Mesothelial cell of epicardium (in vitro differentiated cells): ENCODE measurements around the gene EIF4G1. TPM values are rescaled to one million over a fixed set of nuclear protein-coding genes. Genes with fewer than 3 reads are reported as not detected.

Source experiments
- DNase-seq, 2 experiments: peaks; one replicate each; pipeline ENCODE4 v3.0.0; 2021; ENCODE audit warnings: low spot score in 2 of 2; ENCODE audit not compliant: unreplicated experiment in 2 of 2
- H3K27ac Mint-ChIP-seq: 2 replicates; pipeline ENCODE4 v1.8.0; 2021; ENCODE audit warnings: mixed read lengths
- H3K27me3 Mint-ChIP-seq: 2 replicates; pipeline ENCODE4 v1.8.0; 2021; ENCODE audit warnings: low read depth, mixed read lengths
- H3K36me3 Mint-ChIP-seq: 2 replicates; pipeline ENCODE4 v1.8.0; 2021; ENCODE audit warnings: mixed read lengths
- H3K4me1 Mint-ChIP-seq: 2 replicates; pipeline ENCODE4 v1.8.0; 2021; ENCODE audit warnings: mixed read lengths
- H3K4me3 Mint-ChIP-seq: 2 replicates; pipeline ENCODE4 v1.8.0; 2021; ENCODE audit warnings: mild to moderate bottlenecking, moderate library complexity, mixed read lengths
- H3K9me3 Mint-ChIP-seq: 2 replicates; pipeline ENCODE4 v1.8.0; 2021; ENCODE audit warnings: mixed read lengths
- total RNA-seq: library from RNA; stranded (reverse); gene quantifications from 3 replicates; pipeline ENCODE4 v1.2.1, GENCODE V29; 2021
- TF ChIP-seq, protein P1 (sequence below): fragments of 200-600 bp; sonication (generic); IDR thresholded peaks from one replicate; pipeline ENCODE4 v1.5.0; 2021; ENCODE audit warnings: antibody characterized with exemption; ENCODE audit not compliant: unreplicated experiment

EIF4G1 gene
- total RNA-seq, 1 donor from 2014 or later, result 364 TPM

DNA sequence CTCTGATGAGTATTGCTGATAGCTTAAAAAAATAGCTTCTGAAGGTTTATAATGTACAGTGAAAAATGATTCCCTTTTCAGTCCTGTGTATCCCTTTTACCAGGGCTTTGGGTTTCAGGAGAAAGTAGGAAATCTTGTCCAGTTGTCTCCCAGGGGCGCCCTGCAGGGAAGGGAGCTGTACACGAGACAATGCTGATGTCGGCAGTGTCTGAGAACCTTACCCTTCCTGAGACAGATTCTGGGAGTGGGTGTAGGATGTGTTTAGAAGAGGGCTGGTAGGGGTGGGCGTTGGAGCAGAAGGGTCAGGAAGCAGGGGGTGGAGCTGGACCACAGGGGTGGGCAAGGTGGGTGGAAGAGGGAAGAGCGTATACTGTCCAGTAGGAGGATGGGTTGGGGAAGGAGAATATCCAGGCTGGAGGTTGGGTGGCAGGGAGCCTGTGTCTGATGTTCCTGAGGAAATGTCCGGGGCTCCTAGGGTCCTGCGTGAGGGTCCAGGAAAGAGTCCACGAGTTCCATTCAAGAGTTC, 58.0 kb downstream of the EIF4G1 start:
- Mint-ChIP-seq H3K9me3 (no peaks in the 10 kb centered on the region), H3K36me3 (peaks cover 9% of the 10 kb centered on the region), H3K27me3 (peaks cover 20% of the 10 kb centered on the region), H3K4me1 (peaks cover 10% of the 10 kb centered on the region), H3K4me3 (no peak overlapping the region), H3K27ac (no peak overlapping the region)
- TF ChIP-seq, protein P1, sequence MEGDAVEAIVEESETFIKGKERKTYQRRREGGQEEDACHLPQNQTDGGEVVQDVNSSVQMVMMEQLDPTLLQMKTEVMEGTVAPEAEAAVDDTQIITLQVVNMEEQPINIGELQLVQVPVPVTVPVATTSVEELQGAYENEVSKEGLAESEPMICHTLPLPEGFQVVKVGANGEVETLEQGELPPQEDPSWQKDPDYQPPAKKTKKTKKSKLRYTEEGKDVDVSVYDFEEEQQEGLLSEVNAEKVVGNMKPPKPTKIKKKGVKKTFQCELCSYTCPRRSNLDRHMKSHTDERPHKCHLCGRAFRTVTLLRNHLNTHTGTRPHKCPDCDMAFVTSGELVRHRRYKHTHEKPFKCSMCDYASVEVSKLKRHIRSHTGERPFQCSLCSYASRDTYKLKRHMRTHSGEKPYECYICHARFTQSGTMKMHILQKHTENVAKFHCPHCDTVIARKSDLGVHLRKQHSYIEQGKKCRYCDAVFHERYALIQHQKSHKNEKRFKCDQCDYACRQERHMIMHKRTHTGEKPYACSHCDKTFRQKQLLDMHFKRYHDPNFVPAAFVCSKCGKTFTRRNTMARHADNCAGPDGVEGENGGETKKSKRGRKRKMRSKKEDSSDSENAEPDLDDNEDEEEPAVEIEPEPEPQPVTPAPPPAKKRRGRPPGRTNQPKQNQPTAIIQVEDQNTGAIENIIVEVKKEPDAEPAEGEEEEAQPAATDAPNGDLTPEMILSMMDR, result no peak
- DNase-seq, result no peak

DNA sequence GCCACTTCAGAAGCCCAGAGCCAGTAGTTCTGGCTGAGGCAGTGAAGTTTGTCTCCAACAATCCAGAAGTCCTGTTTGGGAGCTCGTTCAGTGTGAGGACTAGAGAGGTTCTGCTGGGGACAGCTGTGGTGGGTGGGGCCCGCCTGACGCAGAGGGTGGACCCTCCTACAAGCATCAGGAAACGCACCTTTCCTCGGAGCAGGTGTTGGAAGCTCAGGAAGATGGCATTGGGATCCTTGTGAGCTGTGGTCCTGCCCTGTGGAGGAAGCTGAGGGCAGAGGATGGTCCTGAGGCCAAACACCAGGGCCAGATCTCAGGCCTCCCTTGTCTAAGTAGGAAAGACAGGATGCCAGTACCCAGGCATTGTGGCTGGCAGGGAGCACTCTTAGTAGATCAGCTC, 58.5 kb downstream of the EIF4G1 start:
- no peak for DNase-seq
- TF ChIP-seq, protein P1, result no peak
- Mint-ChIP-seq H3K4me3 (no peak overlapping the region), H3K27me3 (peaks cover 20% of the 10 kb centered on the region), H3K4me1 (peaks cover 10% of the 10 kb centered on the region), H3K27ac (no peak overlapping the region), H3K36me3 (peaks cover 6% of the 10 kb centered on the region), H3K9me3 (no peaks in the 10 kb centered on the region)

DNA sequence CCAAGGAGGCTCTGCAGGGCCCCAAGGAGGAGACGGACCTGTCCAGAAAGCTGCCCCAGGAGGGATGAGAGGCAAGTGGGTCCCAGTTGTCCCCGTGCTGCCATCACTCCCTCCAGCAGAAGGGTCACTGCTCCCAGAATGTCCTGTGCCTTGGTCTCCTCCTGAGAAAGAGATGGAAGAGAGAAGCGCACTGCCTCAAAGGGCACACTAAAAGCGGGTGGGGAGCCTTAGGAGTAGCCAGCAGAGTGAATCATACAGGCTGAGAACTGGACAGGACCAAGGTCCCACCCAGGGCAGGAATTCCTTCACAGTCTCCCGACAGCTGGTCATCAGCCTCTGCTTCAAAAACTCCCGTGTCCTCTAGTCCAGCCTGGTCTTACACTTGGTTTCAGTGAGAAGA, 59.0 kb downstream of the EIF4G1 start:
- TF ChIP-seq, protein P1, result no peak
- Mint-ChIP-seq H3K36me3 (peaks cover 4% of the 10 kb centered on the region), H3K9me3 (no peaks in the 10 kb centered on the region), H3K27me3 (peaks cover 21% of the 10 kb centered on the region), H3K4me1 (peaks cover 11% of the 10 kb centered on the region), H3K27ac (no peak overlapping the region), H3K4me3 (no peak overlapping the region)
- no peak for DNase-seq

DNA sequence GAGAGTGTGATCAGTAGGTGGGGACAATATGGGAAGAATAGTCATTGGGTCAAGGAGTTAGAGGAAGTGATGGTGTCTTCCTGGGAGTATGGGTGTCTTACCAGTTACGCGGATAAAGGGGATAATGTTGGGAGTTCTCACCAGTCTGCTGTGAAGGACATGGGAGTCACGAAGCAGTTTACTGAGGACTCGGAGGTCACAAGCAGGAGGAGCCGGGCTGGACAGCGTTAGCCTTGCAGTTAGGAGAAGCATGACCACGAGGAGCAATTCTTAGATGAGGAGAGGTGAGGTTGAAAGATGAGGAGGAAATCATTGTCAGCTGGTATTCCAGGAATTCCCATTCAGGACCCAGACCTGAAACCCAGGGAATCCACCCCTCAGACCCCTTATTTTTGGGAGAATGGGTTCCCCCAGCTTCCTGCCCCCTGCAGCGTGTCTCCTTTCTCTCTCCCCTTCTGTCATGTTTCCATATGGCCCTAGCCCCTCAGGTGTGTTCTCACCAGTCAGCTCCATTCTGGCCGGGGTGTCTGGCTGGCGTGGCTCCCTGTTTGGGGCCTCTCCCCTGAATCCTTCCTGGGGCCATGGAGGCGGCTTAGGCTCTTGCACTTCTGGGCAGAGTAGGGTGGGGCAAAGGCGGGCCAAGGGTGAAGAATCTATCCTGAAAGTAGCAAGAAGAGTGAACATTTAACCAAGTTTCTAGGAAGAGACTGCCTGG, 61.5 kb downstream of the EIF4G1 start:
- Mint-ChIP-seq H3K27me3 (peaks cover 36% of the 10 kb centered on the region), H3K4me3 (no peak overlapping the region), H3K4me1 (peaks cover 23% of the 10 kb centered on the region), H3K9me3 (no peaks in the 10 kb centered on the region), H3K36me3 (no peaks in the 10 kb centered on the region), H3K27ac (no peak overlapping the region)
- TF ChIP-seq, protein P1, result no peak
- DNase-seq, result no peak

DNA sequence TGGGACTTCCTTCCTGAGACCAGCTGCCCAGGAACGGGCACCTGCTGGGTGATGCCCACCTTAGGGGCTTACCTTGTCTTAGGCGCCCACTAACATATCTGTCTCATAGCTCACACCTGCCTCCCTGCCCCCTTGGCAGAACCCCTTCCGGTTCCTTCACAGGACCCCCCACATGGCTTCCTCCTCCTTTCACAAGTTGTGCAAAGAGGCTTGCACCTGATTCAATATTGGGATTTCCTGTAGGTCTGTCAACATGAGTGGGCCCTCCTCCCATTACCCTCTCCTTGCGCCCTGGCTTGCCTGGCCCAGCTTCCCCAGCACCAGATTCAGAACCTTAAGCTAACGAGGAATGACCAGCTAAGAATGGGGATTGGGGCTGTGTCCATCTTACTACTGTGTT, 63.0 kb downstream of the EIF4G1 start:
- no peak for DNase-seq
- H3K4me3 Mint-ChIP-seq, result no peak overlapping the region

More for the DNA sequence above, 63.0 kb downstream of the EIF4G1 start:
- Mint-ChIP-seq H3K36me3 (no peaks in the 10 kb centered on the region), H3K27ac (no peak overlapping the region), H3K27me3 (peaks cover 48% of the 10 kb centered on the region), H3K4me1 (peaks cover 14% of the 10 kb centered on the region), H3K9me3 (no peaks in the 10 kb centered on the region)
- TF ChIP-seq, protein P1, result no peak
